GM12878 (cell line): ENCODE data around the gene SMIM28. TPM values are rescaled to one million over a fixed set of nuclear protein-coding genes. Genes with fewer than 3 reads are reported as not detected.

Experiments
- ATAC-seq: fragments of 200-7000 bp; cut with Tn5 transposase; 3 replicates; pipeline ENCODE4 v1.9.1; 2020; ENCODE audit warnings: mild to moderate bottlenecking, moderate library complexity
- BruUV-seq: library from RNA; stranded (reverse); fragments of 400-500 nt; replicated peaks from 2 replicates; lab custom pipeline; 2021; lab: Mats Ljungman, UMichigan
- CTCF ChIA-PET: fragments of 300-600 bp; sonication (Branson Sonifier 250); formaldehyde crosslinking; extraction: SDS; loops from one replicate; lab custom pipeline; 2021; ENCODE audit warnings: inconsistent platforms; lab: Yijun Ruan, JAX
- POLR2A ChIA-PET: fragments of 350-600 bp; formaldehyde crosslinking; extraction: SDS; loops from one replicate; lab custom pipeline; 2021; ENCODE audit warnings: inconsistent platforms; lab: Charles Lee
- RAD21 ChIA-PET: fragments of 300-600 bp; sonication (Branson Sonifier 250); formaldehyde crosslinking; loops from one replicate; lab custom pipeline; 2023; ENCODE audit warnings: antibody characterized with exemption; ENCODE audit not compliant: unreplicated experiment; lab: Charles Lee
- SMC1A ChIA-PET: fragments of 300-600 bp; sonication (Branson Sonifier 250); formaldehyde crosslinking; loops from one replicate; lab custom pipeline; 2023; ENCODE audit not compliant: unreplicated experiment, uncharacterized antibody; lab: Charles Lee
- DNase-seq: peaks from one replicate; pipeline ENCODE4 v3.0.0-alpha.2; 2011; ENCODE audit warnings: low read depth, low spot score
- FAIRE-seq: peaks from 3 replicates; lab custom pipeline; 2011; peaks lifted over from hg19 to GRCh38; lab: Jason Lieb, UNC
- H2AFZ ChIP-seq: 2 replicates; pipeline ENCODE4 v1.6.0; 2011; ENCODE audit warnings: low read depth, low read length, control low read depth; ENCODE audit not compliant: control insufficient read depth
- H3K27ac ChIP-seq: 2 replicates; pipeline ENCODE4 v1.5.1; 2011; ENCODE audit warnings: control low read depth; ENCODE audit not compliant: control insufficient read depth, insufficient read depth
- H3K27me3 ChIP-seq, 2 experiments: replicated peaks in 1 of 2; 2 replicates each; pipeline versions ENCODE4 v1.6.0 to v1.6.1; 2011; ENCODE audit warnings: low read length in 1 of 2; ENCODE audit not compliant: control insufficient read depth in 2 of 2, insufficient read depth in 2 of 2
- H3K36me3 ChIP-seq, 2 experiments: 2 replicates each; pipeline ENCODE4 v1.5.1; 2011; ENCODE audit warnings: low read length in 1 of 2; ENCODE audit not compliant: control insufficient read depth in 2 of 2, insufficient read depth in 2 of 2
- H3K4me1 ChIP-seq: 2 replicates; pipeline ENCODE4 v1.6.1; 2011; ENCODE audit warnings: mild to moderate bottlenecking, low read length, moderate library complexity, mixed read lengths; ENCODE audit not compliant: control insufficient read depth, insufficient read depth
- H3K4me2 ChIP-seq: 2 replicates; pipeline ENCODE4 v1.6.0; 2011; ENCODE audit warnings: control low read depth; ENCODE audit not compliant: control insufficient read depth, insufficient read depth
- H3K4me3 ChIP-seq: fragments of 200-600 bp; sonication (generic); 2 replicates; pipeline ENCODE4 v1.5.1; 2016
- H3K79me2 ChIP-seq: 2 replicates; pipeline ENCODE4 v1.6.0; 2011; ENCODE audit warnings: low read length; ENCODE audit not compliant: control insufficient read depth, insufficient read depth
- H3K9ac ChIP-seq: 2 replicates; pipeline ENCODE4 v1.8.0; 2011; ENCODE audit warnings: low read length, control low read depth, mixed read lengths; ENCODE audit not compliant: control insufficient read depth, insufficient read depth
- H3K9me3 ChIP-seq: replicated peaks from 3 replicates; pipeline ENCODE4 v1.5.1; 2011; ENCODE audit warnings: mild to moderate bottlenecking, low read length; ENCODE audit not compliant: control insufficient read depth, insufficient read depth
- H4K20me1 ChIP-seq: 2 replicates; pipeline ENCODE4 v1.6.0; 2011; ENCODE audit not compliant: control insufficient read depth, insufficient read depth
- BCL11A ChIP-seq: IDR thresholded peaks from 2 replicates; pipeline ENCODE4 v1.6.1; 2011; ENCODE audit warnings: low read depth, low read length
- MTA2 ChIP-seq: fragments of 450-650 bp; IDR thresholded peaks from 2 replicates; pipeline ENCODE4 v1.6.1; 2016; ENCODE audit warnings: low read depth, mild to moderate bottlenecking, moderate library complexity
- RFX5 ChIP-seq: IDR thresholded peaks from 2 replicates; pipeline ENCODE4 v1.6.1; 2011; ENCODE audit warnings: low read depth, low read length, improper control_type of control experiment
- WGBS: methylation state at CpG from one replicate; pipeline ENCODE4 v1.1.6; 2016; ENCODE audit warnings: low lambda C conversion rate; ENCODE audit not compliant: insufficient replicate concordance, insufficient coverage; ENCODE audit errors: missing lambda C conversion rate; 5-methylcytosine and 5-hydroxymethylcytosine counted together
- in situ Hi-C: fragments of 300-500 bp; cut with MboI; formaldehyde crosslinking; loops from 9 replicates; pipeline ENCODE4 v1.14.3; 2018; ENCODE audit warnings: mixed read lengths
- intact Hi-C: fragments of 100-400 bp; cut with micrococcal nuclease; formaldehyde crosslinking; loops from one replicate; pipeline ENCODE4 v1.14.2; 2022; ENCODE audit not compliant: unreplicated experiment
- polyA plus RNA-seq, 11 experiments: library from polyadenylated mRNA; depleted of rRNA in 4 of 11; unstranded in 6 of 11; stranded (reverse) in 5 of 11; fragments of >200 nt; fragmentation: Nextera tagmentation in 4 of 11; fragmentation: Illumina TruSeq in 1 of 11; extraction: Ambion mirVana in 4 of 11; extraction: Trizol in 1 of 11; gene quantifications; 1 replicate in 1 of 11; 2 replicates in 10 of 11; pipeline versions ENCODE4 v1.2.1 to v1.2.3, GENCODE V29; 2011 to 2016; ENCODE audit warnings: inconsistent platforms in 2 of 11, missing spikeins in 2 of 11, low read depth in 1 of 11
- total RNA-seq, 4 experiments: library from RNA; depleted of rRNA in 3 of 4; stranded (reverse); fragments of >200 nt in 3 of 4; fragmentation: Illumina TruSeq in 1 of 4; extraction: Trizol in 1 of 4; gene quantifications; 2 replicates each; pipeline versions ENCODE4 v1.2.1 to v1.2.3, GENCODE V29; 2013 to 2021
- TF ChIP-seq, protein P1 (sequence below): IDR thresholded peaks from 2 replicates; pipeline ENCODE4 v1.6.1; 2011; ENCODE audit warnings: borderline replicate concordance, low read depth, mild to moderate bottlenecking, moderate library complexity, low read length; ENCODE audit not compliant: insufficient read depth, poor library complexity, severe bottlenecking

The SMIM28 gene
- total and polyA plus RNA-seq, 10 of the 15 experiments (the other 5 are each of a cell fraction or from before 2014, with no cell fraction given): not detected

GRCh38 chr6:138331444-138331843, 46.3 kb upstream of the SMIM28 start:
- TF ChIP-seq, protein P1, sequence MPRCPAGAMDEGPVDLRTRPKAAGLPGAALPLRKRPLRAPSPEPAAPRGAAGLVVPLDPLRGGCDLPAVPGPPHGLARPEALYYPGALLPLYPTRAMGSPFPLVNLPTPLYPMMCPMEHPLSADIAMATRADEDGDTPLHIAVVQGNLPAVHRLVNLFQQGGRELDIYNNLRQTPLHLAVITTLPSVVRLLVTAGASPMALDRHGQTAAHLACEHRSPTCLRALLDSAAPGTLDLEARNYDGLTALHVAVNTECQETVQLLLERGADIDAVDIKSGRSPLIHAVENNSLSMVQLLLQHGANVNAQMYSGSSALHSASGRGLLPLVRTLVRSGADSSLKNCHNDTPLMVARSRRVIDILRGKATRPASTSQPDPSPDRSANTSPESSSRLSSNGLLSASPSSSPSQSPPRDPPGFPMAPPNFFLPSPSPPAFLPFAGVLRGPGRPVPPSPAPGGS: no peak
- WGBS: 25% methylated on average over 1 of the region's 1 CpG
- H3K9me3 ChIP-seq: no peaks in the 10 kb centered on the region
- ChIA-PET CTCF (no interaction called here), SMC1A (no interaction called here), POLR2A (no interaction called here), RAD21 (no interaction called here)
- FAIRE-seq (no peak), DNase-seq (no peak), ATAC-seq (no peak)
- no peaks in the 10 kb centered on the region for H3K36me3 ChIP-seq
- in situ Hi-C loops: no loop called here
- intact Hi-C loops: no loop called here
- H3K4me3 ChIP-seq: no peak overlapping the region
- no peak overlapping the region for H3K27ac ChIP-seq
- no peak overlapping the region for H2AFZ ChIP-seq
- no peaks in the 10 kb centered on the region for H3K4me1 ChIP-seq
- H4K20me1 ChIP-seq: no peaks in the 10 kb centered on the region
- H3K27me3 ChIP-seq: peaks cover 0 to 3% of the 10 kb centered on the region in 2 experiments; a peak in 3 of 4 replicates
- no peak overlapping the region for H3K4me2 ChIP-seq
- H3K79me2 ChIP-seq: no peaks in the 10 kb centered on the region
- no peak overlapping the region for H3K9ac ChIP-seq
- no TSS peak for BruUV-seq

- ATAC-seq (no peak), FAIRE-seq (no peak), DNase-seq (no peak)
- no peaks in the 10 kb centered on the region for H3K79me2 ChIP-seq
- no peak overlapping the region for H2AFZ ChIP-seq
- RAD21 ChIA-PET: no interaction called here
- TF ChIP-seq RFX5: no peak
- TF ChIP-seq BCL11A: no peak
- TF ChIP-seq MTA2: no peak
- no peak overlapping the region for H3K4me3 ChIP-seq
- no peak overlapping the region for H3K27ac ChIP-seq
- no peaks in the 10 kb centered on the region for H4K20me1 ChIP-seq
- no peak overlapping the region for H3K9ac ChIP-seq
- POLR2A ChIA-PET: no interaction called here
- no peaks in the 10 kb centered on the region for H3K36me3 ChIP-seq
- H3K27me3 ChIP-seq: peaks cover 0 to 3% of the 10 kb centered on the region in 2 experiments; a peak in 3 of 4 replicates
- BruUV-seq: no TSS peak
- H3K4me1 ChIP-seq: no peaks in the 10 kb centered on the region
- no peaks in the 10 kb centered on the region for H3K9me3 ChIP-seq
- CTCF ChIA-PET: no interaction called here
- intact Hi-C loops (no loop called here), in situ Hi-C loops (no loop called here)
- SMC1A ChIA-PET: no interaction called here
- 19% methylated on average over 2 of the region's 2 CpGs for WGBS
- no peak overlapping the region for H3K4me2 ChIP-seq
Observed at GRCh38 chr6:138331984-138332383, 45.7 kb upstream of the SMIM28 start.
